Measurements from ENCODE around the gene CDCA8. TPM values are rescaled to one million over a fixed set of nuclear protein-coding genes. Genes with fewer than 3 reads are reported as not detected.

CDCA8 gene
- total and polyA plus RNA-seq, 5 experiments from 2014 or later, result 0.40 to 2.0 (median 1.0) TPM

- POLR2A ChIA-PET, result no interaction called here
- ATAC-seq (no peak), DNase-seq (no peak)
- Mint-ChIP-seq H3K4me3 (no peak overlapping the region), H3K27ac (no peak overlapping the region), H3K36me3 (no peaks in the 10 kb centered on the region), H3K9me3 (no peaks in the 10 kb centered on the region), H3K27me3 (peaks cover 0 to 9% (median 5%) of the 10 kb centered on the region in 5 donors), H3K4me1 (no peaks in the 10 kb centered on the region)
Measured at GRCh38 chr1:37661401-37661800, 30.9 kb upstream of the CDCA8 start.

GRCh38 chr1:37662031-37662755 is 30.1 kb upstream of the CDCA8 start:
- DNase-seq, result no peak
- POLR2A ChIA-PET, result interaction anchor here (1.0 kb wide), 1 partner anchor 16 kb away, joined by 3 read pairs; no protein-coding TSS in a partner anchor
- ATAC-seq, result no peak
- Mint-ChIP-seq H3K27ac (no peak overlapping the region), H3K4me1 (no peaks in the 10 kb centered on the region), H3K4me3 (no peak overlapping the region), H3K9me3 (no peaks in the 10 kb centered on the region), H3K27me3 (peaks cover 0 to 9% (median 4%) of the 10 kb centered on the region in 5 donors), H3K36me3 (no peaks in the 10 kb centered on the region)

GRCh38 chr1:37663426-37664000 is 28.8 kb upstream of the CDCA8 start:
- POLR2A ChIA-PET, result no interaction called here
- Mint-ChIP-seq H3K36me3 (no peaks in the 10 kb centered on the region), H3K9me3 (no peaks in the 10 kb centered on the region), H3K27me3 (peaks cover 0 to 5% (median 3%) of the 10 kb centered on the region in 5 donors), H3K4me1 (no peaks in the 10 kb centered on the region), H3K4me3 (no peak overlapping the region), H3K27ac (no peak overlapping the region)
- ATAC-seq (no peak), DNase-seq (no peak)

GRCh38 chr1:37666241-37666867 is 26.0 kb upstream of the CDCA8 start:
- H3K27me3 Mint-ChIP-seq, result peaks cover 0 to 3% (median 2%) of the 10 kb centered on the region in 5 donors
- ATAC-seq (no peak), DNase-seq (no peak)
- POLR2A ChIA-PET, result no interaction called here
- no peak overlapping the region for H3K4me3 Mint-ChIP-seq
- H3K4me1 Mint-ChIP-seq, result no peaks in the 10 kb centered on the region
- H3K36me3 Mint-ChIP-seq, result no peaks in the 10 kb centered on the region
- H3K27ac Mint-ChIP-seq, result no peak overlapping the region
- H3K9me3 Mint-ChIP-seq, result no peaks in the 10 kb centered on the region

DNA sequence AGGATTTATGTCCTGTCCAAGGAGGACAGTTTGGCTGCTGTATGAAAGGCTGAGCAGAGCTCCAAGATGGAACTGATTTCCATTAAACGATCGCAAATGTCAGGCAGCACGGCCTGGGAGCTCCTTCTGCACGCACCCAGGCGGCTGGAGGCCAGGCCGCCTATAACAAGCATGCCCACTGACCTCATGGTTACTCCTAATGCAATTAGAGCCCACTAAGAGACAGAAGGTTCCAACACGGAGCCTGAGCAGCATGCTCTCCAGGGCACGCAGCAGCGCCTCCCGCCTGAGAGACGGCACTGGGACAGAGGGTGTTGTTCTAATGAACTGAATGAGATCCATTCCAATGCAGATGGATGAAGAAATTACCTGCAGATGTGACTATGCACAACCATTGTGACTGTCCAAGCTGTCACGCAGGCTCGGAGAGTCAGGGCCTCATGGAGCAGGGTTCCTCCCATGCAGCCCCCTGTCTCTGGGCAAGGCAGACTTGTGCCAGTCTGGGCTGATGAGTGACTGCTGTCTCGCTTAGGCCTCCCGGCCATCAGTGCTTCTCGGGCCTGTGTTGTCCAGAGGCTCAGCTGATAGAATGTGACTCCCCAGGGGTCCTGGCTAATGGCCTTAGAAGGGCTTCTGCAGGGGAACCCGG is 25.2 kb upstream of the CDCA8 start:
- ATAC-seq (no peak), DNase-seq (no peak)
- POLR2A ChIA-PET, result no interaction called here
- Mint-ChIP-seq H3K27me3 (peaks cover 0 to 9% (median 6%) of the 10 kb centered on the region in 5 donors), H3K27ac (peak overlapping the region in 2 of 10 donors; percentile 29 to 38), H3K4me3 (no peak overlapping the region), H3K4me1 (no peaks in the 10 kb centered on the region), H3K36me3 (no peaks in the 10 kb centered on the region), H3K9me3 (no peaks in the 10 kb centered on the region)

- Mint-ChIP-seq H3K27ac (no peak overlapping the region), H3K4me1 (peaks cover 6 to 11% (median 10%) of the 10 kb centered on the region in 4 donors), H3K36me3 (no peaks in the 10 kb centered on the region), H3K27me3 (peaks cover 0 to 10% (median 6%) of the 10 kb centered on the region in 5 donors), H3K9me3 (no peaks in the 10 kb centered on the region), H3K4me3 (no peak overlapping the region)
- DNase-seq (no peak), ATAC-seq (no peak)
- POLR2A ChIA-PET, result no interaction called here
Measured at GRCh38 chr1:37670133-37670532, 22.2 kb upstream of the CDCA8 start.

DNA sequence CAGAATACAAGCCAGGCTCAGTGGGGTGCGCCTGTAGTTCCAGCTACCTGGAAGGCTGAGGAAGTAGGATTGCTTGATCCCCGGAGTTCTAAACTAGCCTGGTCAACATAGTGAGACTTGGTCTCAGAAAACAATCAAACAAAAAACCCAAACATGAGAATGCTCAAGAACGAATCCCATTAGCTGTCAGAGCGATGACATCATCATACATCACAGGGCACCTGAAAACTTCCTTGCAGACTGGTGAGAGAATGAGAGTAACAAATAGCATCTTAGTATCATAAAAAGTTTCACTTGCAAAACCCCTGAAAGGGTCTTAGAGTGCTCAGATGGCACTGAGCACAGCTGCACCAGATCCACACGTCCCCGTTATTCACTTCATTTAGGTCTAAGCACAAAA is 21.1 kb upstream of the CDCA8 start:
- H3K36me3 Mint-ChIP-seq, result no peaks in the 10 kb centered on the region
- peaks cover 0 to 10% (median 6%) of the 10 kb centered on the region in 5 donors for H3K27me3 Mint-ChIP-seq
- no peak for ATAC-seq
- H3K4me3 Mint-ChIP-seq, result no peak overlapping the region
- H3K4me1 Mint-ChIP-seq, result peaks cover 6 to 16% (median 10%) of the 10 kb centered on the region in 4 donors
- no peaks in the 10 kb centered on the region for H3K9me3 Mint-ChIP-seq
- DNase-seq, result no peak
- POLR2A ChIA-PET, result no interaction called here
- H3K27ac Mint-ChIP-seq, result no peak overlapping the region

DNA sequence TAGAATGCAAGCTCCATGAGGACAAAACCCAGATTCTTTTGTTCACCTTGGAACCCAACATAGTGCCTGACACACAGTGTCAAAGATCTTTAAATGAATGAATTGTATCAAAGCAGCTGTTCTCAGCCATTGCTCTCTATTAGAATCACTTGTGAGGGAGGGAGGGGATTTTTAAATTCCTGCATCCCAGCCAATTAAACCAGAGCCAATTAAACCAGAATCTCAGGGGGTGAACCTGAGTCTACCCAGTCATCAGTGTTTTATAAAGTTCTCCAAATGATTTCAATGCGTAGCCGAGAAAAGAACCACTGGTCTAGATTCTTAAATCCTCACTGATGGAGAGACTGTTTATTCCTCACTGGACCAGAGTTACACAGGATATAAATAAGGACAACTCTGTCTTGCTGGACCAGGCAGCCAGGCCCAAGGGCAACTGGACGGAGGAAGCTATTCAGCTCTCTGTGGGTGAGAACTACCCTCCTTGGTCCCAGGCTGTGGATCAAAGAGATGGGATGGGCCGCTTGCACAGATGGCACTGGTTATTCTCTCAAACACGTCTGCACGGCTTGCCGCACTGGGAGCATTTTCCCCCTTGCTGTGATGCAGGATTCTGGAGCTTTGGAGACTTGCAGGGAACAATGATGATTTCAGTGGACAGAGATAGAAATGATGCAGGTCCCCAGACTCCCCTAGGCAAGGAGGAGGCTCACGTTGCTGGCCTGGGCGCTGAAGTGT is 20.0 kb upstream of the CDCA8 start:
- Mint-ChIP-seq H3K27me3 (peaks cover 0 to 10% (median 6%) of the 10 kb centered on the region in 5 donors), H3K27ac (peak overlapping the region in 1 of 10 donors; percentile 7), H3K4me3 (no peak overlapping the region), H3K36me3 (no peaks in the 10 kb centered on the region), H3K4me1 (peaks cover 6 to 20% (median 10%) of the 10 kb centered on the region in 4 donors), H3K9me3 (no peaks in the 10 kb centered on the region)
- DNase-seq (no peak), ATAC-seq (no peak)
- POLR2A ChIA-PET, result no interaction called here

DNA sequence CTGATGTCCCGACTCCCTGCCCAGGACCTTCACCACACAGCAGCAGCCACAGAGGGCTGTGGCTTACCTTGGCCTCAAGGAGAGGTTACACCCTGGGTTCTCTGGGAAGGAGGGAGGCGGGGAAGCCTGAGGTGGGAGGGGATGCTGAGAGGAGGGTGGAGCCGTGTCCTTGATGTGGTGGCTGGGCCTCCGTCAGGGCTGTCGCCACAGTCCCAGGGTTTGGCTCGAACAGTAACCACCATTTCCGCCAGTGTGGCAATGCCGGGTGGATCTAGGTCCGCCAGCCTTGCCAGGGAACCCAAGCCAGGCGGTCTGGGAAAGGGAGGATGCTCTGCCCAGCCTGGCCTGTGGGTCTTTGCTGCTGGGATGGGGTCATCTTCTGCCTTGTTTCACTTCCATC is 18.4 kb upstream of the CDCA8 start:
- peak overlapping the region in 5 of 10 donors; percentile 45 to 87 (median 80) for H3K27ac Mint-ChIP-seq
- H3K27me3 Mint-ChIP-seq, result peaks cover 0 to 10% (median 6%) of the 10 kb centered on the region in 5 donors
- H3K4me3 Mint-ChIP-seq, result peak overlapping the region in 8 of 10 donors; percentile 48 to 75 (median 70)

DNA sequence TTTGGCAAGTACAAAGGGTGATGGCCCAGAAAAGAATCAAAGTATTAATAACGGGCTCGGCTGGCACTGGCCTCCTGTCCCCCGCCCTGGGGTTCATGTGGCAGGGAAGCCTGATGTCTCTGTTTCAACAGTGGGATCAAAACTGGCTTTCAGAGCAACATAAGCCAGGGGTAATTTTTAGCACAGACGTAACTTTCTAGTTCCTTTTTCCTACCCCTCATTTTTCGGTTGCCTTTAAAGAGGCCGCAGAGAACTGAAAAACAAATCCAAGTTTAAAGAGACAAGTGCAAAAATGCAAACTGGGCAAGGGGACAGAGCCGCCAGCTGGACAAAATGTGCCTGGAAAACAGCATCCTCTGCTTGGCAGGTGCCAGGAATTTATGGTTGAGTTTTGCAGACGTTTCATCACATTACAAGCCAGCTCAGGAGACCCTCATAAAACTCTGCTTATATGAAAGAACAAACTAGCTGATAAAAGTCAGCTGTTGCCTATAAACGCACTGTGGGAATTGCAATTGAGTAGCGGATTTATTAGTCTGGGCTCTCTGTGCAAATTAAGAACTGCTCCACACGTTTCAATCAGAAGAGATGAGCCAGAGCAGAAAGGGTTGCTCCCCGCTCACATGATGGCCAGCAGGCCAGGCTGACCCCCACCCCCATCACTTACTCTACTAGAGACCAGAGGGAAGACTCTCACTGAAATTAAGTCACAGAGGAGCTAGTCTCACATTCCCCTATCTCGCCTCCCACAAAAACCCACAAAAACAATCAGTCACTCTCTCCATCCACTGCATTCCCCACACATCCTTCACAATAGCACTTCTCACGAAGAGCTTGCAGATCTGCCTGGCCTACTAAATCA is 15.8 kb upstream of the CDCA8 start:
- no peak for DNase-seq
- POLR2A ChIA-PET, result interaction anchor here (1.9 kb wide), 1 partner anchor 14 kb away, joined by 6 read pairs; a partner anchor contains a TSS
- H3K27ac Mint-ChIP-seq, result peak overlapping the region in 2 of 10 donors; percentile 49 to 85
- no peak for ATAC-seq
- H3K36me3 Mint-ChIP-seq, result peaks cover 0 to 9% (median 0%) of the 10 kb centered on the region in 3 donors
- H3K27me3 Mint-ChIP-seq, result peaks cover 0 to 7% (median 2%) of the 10 kb centered on the region in 5 donors
- no peaks in the 10 kb centered on the region for H3K9me3 Mint-ChIP-seq
- peak overlapping the region in 1 of 10 donors; percentile 12 for H3K4me3 Mint-ChIP-seq
- peaks cover 6 to 20% (median 10%) of the 10 kb centered on the region in 4 donors for H3K4me1 Mint-ChIP-seq

More for the DNA sequence above, 18.4 kb upstream of the CDCA8 start:
- Mint-ChIP-seq H3K9me3 (no peaks in the 10 kb centered on the region), H3K36me3 (no peaks in the 10 kb centered on the region), H3K4me1 (peaks cover 6 to 20% (median 10%) of the 10 kb centered on the region in 4 donors)
- ATAC-seq, result peak; percentile 95 to 96
- DNase-seq, result peak in 9 of 10 donors; percentile 35 to 82 (median 70)
- POLR2A ChIA-PET, result no interaction called here

DNA sequence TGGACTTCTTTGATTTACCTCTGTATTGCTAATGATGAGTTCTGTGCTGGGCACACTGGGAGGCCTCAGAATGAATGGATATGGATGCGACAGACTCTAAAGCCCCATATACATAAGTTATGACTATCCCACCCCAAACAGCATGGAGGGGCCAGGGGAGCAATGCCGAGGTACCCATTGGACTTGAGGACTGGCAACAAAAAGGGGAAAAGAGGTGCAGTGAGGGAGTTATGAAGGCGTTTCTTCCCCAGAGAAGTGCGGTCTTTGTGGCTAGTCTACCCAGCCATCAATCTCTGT is 15.2 kb upstream of the CDCA8 start:
- Mint-ChIP-seq H3K4me1 (peaks cover 7 to 21% (median 11%) of the 10 kb centered on the region in 4 donors), H3K9me3 (no peaks in the 10 kb centered on the region), H3K27me3 (peaks cover 0 to 5% (median 0%) of the 10 kb centered on the region in 5 donors), H3K27ac (peak overlapping the region in 1 of 10 donors; percentile 85), H3K4me3 (no peak overlapping the region), H3K36me3 (peaks cover 0 to 9% (median 0%) of the 10 kb centered on the region in 3 donors)
- DNase-seq, result no peak
- POLR2A ChIA-PET, result interaction anchor here (1.9 kb wide), 1 partner anchor 13 kb away, joined by 6 read pairs; a partner anchor contains a TSS
- no peak for ATAC-seq
